HG02759 (cell line): Measurements from ENCODE around the gene HIPK2.

Source experiments
- ATAC-seq: cut with Tn5 transposase; IDR thresholded peaks from one replicate; pipeline ENCODE4 v1.9.1; 2021; ENCODE audit warnings: mild to moderate bottlenecking, moderate library complexity; ENCODE audit not compliant: unreplicated experiment

HIPK2 gene

DNA sequence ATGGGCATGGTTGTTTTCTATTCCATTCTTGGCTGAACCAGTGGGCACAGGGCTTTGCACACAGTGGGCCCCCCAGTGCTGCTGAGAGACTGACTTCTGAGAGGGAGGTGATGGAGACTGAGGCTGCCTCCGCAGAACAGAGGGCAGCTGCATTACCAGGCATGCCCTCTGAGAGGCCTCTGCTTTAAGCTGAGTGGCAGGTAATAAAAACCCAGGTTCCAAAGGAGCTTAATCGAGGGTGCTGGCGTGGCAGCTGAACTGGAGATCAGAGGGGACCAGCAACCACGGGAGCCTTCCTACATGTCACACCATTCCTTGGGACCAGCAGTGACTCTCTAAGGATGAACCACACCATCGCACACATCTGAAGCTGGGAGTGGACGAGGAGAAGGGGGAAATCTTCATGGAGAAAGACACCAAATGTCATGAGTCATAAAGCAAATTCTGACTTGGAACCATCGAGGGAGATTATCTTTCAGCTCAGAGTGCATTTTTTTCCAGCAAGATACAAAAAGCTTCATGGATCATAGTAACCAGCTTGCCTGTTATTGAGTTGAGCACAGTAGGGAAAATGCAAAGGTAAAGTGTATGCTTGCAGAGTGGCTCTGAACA is 24.6 kb downstream of the HIPK2 start:
- ATAC-seq: no peak

GRCh38 chr7:139752604-139753003 is 25.2 kb downstream of the HIPK2 start:
- ATAC-seq: no peak

DNA sequence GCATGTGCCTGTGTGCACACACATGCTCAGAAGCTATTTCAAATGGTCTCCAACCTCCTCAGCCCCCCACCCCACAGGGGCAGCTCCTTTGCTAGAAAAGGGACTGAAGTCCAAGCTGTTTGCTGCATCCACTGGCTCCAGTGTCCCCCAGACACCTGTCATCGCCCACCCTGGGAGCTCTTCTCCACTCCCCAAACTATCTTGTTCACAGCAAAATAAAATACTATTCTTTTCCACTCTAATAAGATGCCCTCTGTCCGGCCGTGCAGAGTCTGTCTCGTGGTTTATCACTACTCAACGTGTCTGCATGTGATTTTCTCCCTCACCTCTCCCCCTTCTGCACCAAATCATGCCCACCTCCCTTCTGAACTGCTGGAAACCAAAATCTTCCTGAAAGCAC is 25.6 kb downstream of the HIPK2 start:
- ATAC-seq: no peak

DNA sequence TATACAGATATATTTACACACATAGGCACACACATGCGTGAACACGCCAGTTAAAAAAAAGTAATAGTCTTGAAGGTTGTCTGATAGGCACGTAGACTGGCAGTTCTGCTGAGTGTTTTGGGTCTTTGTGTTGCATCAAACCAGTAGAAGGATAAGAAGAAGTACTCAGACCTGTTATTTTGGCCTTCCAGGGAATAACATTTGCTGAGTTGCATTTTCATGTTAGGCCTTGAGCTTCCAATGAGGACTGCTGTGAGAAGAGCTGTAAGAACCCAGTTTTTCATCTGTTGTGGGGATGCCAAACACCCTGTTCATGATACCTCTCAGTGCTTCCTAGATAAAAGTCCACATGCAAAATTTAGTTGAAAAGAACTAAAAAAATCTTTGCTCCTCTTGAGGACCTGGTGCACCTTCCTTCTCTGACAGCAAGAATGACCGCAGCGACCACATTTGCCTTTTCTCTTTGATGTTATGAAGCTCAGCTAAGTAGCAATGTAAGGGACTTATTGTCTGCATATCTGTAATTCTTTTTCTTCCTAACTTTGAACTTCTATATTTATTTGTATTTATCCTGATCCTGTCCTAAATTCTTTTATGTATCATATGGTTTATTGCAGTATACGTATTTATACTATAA is 27.2 kb downstream of the HIPK2 start:
- no peak for ATAC-seq

DNA sequence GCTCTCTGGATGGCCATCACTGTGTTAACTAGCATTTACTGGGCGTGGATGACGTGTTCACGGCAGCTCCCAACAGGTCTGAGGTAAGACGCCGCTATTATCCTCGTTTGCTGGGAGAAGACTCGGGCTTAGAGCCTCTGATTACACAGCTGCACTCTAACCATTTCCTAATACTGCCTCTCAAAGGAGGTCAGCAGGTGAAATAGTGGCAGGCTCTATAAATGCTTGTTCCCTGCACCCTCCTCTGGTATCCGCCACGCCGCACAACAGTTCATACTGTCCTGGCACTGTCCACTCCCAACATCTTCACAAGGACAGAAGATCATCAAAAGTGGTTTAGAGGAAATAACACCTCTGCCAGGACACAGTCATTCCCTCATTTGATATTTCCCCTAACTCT is 28.3 kb downstream of the HIPK2 start:
- no peak for ATAC-seq

DNA sequence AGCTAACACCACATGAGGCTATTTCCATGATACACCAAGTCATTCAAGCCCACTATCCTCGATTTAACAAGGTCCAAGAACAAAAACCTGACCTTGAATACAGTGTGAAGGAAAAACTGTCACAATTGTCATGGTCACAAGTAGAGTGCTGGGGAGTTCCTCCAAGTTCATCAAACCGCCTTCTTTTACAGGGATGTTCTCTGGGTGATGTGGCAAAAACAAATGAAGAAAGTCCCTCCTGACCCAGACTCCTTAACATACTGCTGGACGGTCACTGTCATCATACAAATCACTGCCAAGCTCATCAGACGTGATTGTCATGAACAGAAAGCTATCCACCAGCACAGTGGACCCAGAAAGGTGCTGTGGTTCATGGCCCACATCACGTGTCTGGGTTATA is 28.9 kb downstream of the HIPK2 start:
- no peak for ATAC-seq

DNA sequence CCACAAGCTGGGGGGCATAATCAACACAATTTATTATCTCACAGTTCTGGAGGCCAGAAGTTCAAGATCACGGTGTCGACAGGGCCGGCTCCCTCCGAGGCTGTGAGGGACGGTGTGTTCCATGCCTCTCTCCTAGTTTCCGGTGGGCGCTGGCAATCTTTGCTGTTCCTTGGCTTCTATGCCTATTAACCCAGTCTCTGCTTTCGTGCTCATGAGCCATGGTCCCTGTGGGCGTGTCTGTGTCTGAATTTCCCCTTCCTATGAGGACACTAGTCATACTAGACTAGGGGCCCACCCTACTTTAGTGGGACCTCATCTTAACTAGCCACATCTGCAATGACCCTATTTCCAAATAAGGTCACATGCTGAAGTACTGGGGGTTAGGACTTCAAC is 29.4 kb downstream of the HIPK2 start:
- ATAC-seq: no peak

GRCh38 chr7:139747662-139748372 is 30.0 kb downstream of the HIPK2 start:
- ATAC-seq: no peak

DNA sequence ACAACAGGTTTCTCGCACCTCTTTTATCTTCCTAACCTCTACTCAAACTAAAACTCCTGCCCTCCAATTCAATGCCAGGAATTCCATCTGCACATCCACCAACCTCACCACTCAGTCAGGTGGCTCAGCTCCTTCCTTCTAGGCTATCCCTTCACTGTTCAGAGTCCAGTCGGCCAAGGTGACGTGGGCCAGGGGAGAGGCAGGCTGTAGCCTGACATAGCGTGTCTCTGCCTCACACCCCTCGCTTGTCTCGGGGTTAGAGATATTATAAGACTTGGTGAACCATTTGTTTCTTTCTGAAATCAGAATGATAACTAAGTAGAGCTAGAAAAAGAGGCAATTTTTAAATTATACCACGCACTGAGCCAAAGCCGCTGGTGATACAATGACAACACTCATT is 31.1 kb downstream of the HIPK2 start:
- ATAC-seq: no peak

DNA sequence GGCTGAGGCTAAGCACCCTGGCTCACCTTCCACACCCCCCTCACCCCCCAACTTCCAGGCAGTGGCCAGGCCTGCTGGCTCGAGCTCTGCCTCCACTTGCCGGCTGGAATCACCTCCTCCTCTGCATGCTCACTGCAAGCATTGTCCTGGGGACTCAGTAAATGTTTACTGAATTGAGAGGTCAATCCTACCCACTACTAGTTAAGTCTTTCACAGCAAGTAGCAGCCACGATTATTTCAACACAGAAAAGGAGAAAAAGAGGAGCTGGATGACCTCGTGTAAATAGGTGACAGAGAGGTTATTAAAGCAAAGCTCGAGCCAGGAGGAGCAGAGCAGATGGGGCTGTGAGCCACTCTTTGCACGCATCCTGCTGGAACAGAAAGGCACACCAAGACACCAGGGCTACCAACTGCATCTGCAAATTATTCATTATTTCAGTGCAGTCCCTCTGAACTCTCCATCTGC is 32.1 kb downstream of the HIPK2 start:
- no peak for ATAC-seq

GRCh38 chr7:139744768-139745677 is 32.8 kb downstream of the HIPK2 start:
- ATAC-seq: no peak

DNA sequence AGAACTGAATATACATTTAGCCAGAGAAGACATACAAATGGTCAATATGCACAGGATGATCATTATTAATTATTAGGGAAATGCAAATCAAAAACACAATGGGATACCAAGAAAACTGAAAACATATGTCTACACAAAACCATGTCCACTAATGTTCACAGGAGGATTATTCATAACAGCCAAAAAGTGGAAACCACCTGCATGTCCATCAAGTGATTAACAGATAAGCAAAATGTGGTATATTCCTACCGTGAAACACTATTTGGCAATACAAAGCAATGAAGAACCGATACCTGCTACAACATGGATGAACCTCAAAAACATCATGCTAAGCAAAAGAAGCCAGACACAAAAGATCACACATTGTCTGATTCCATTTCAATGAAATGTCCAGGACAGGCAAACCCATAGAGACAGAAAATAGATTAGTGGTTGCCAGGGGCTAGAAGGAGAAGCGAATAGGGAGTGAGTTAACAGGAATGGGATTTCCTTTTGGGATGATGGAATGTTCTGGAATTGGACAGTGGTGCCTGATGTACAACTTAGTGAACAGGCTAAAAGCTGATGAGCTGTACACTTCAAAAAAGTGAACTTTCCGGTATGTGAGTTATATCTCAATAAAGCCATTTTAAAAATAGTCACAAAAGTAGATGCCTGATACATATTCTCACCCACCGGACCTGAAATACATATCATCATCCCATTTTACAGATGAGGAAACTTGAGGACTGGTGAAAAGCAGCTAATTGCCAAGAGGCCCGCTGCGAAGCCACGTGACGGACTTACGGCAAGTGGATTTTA is 33.6 kb downstream of the HIPK2 start:
- no peak for ATAC-seq

DNA sequence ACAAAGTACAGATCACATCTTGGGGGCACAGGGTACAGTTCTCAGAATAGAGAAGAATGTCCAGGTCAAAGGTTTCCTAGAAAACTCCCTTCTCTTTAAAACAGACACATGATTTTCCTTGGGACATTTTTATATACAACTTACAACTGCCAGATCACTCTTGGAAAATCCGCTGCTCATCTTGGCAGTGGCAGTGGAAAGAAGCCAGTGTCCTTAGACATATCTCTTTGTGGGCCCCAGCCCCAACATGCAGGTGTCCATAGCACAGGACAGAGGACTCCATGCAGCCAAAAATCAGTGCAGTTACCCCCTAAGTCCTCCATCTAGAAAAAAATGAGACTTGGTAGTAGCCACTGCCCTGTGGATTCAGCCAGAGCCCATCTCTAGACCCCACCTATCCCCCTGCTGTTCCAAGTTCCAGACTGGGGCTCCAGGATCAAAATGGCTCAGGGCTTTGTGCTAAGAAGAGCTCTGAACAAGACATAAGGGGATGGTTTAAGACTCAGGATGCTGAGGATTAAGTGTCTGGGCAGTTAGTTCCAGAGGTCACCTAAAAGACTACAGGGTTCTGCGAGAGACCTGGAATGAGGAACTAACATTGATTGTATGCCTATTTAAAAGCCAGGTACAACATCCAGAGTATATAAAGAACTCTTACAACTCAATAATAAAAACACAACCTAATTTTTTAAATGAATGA is 34.4 kb downstream of the HIPK2 start:
- no peak for ATAC-seq

DNA sequence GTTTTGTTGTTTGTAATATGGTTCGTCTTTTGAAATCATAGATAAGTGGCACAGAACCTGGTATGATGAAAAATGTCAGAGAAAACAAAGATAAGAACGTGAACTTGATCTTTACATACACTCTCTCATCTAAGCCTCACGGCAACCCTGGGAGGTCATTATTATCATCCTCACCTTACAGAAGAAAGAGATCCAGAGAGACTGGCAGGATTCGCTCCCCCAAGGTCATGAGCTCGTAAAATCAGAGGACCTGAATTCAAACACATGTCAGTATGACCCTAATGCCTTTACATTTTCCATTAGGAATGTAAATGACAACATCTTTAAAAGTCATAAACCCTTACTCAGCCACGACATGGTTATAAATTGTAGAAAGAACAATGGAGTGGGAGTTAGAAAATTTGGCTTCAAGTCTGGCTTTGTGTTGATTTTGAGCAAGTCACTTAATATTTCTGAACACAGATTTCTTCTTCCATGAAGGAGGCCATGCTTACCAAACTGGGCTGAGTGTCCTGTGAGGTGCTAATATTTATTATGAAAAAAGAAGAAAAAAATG is 35.9 kb downstream of the HIPK2 start:
- ATAC-seq: no peak

DNA sequence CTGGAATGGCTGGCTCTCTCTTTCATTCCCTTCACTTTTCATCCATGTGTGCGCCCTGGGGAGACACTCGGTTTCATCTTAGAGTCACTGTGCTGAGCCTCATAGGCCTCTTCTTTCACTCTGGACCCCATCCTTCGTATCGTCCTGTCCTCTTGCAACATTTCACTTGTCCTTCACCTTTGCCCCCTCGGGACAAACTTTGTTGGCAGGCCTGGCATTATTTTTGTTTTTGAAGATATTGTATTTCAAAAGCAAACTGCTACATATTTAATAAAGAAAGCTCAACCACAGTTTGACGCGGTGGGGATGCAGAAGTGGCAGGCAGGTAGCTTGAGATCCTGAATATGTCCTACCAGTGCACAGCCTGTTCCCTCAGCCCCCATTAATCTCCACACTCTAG is 36.6 kb downstream of the HIPK2 start:
- ATAC-seq: no peak

GRCh38 chr7:139739863-139740597 is 37.8 kb downstream of the HIPK2 start:
- ATAC-seq: no peak

DNA sequence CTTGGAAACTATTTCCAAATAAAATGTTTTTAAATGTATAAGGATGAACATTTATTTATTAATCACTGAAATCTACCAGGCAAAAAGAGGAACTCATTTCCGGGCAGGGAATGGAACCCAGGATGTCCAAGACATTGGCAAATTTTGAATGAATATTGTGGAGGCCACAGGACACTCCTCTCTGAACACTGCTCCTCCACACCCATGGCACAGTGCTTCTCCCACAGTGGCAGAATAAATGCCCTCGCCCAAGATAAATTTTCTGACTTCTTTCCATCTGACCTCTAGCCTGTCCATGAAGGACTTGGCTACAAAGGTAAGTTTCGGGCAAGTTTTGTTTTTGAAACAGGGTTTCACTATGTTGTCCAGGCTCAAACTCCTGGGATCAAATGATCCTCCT is 39.0 kb downstream of the HIPK2 start:
- ATAC-seq: no peak

DNA sequence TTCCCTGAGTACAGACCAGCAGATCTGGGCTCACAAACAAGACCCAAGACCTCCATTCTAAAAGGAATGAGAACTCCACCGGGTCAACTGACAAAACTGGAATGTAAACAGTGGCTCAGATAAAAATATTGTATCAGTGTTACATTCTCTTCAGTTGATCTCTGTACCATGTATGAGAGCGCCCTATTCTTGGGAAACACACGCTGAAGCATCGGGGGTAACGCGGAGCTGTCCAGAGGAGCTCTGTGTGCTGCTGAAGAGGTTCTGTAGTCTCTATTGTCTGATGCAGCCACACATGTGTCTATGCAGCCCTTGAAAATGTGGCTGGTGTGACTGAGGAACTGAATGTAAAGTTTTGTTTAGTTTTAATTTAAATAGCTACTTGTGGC is 39.7 kb downstream of the HIPK2 start:
- ATAC-seq: no peak
